Endometrial microvascular endothelial cells (primary cell): ENCODE results near the gene PPP1R13B. TPM values are rescaled to one million over a fixed set of nuclear protein-coding genes. Genes with fewer than 3 reads are reported as not detected.
"Not testable (repeated sequence)": the region's sequence is repeated elsewhere in the genome, so short reads cannot be mapped to it uniquely, and the experiment has no call there.

Experiments
- in situ Hi-C: cut with HindIII; loops from 2 replicates; pipeline ENCODE4 v1.10.0; 2017; ENCODE audit warnings: low sequenced_read_pairs, low pct_unique_long_range_greater_than_20kb; ENCODE audit errors: inconsistent ontology term
- total RNA-seq: library from RNA; depleted of rRNA; stranded (reverse); fragments of >200 nt; gene quantifications from one replicate; pipeline ENCODE4 v1.2.3, GENCODE V29; 2015; ENCODE audit errors: inconsistent ontology term

Gene PPP1R13B
- total RNA-seq, 1 donor from 2014 or later, result 13.1 TPM

DNA sequence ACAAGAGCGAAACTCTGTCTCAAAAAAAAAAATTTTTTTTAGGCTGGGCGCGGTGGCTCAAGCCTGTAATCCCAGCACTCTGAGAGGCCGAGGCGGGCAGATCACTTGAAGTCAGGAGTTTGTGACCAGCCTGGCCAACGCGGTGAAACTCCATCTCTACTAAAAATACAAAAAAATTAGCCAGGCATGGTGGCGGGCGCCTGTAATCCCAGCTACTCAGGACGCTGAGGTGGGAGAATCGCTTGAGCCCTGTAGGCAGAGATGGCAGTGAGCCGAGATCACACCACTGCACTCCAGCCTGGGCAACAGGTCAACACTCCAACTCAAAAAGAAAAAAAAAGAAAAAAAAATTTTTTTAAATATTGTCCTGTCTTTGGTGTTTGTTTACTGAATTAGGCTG, 6.1 kb downstream of the PPP1R13B start:
- in situ Hi-C loops, result not testable (repeated sequence)

DNA sequence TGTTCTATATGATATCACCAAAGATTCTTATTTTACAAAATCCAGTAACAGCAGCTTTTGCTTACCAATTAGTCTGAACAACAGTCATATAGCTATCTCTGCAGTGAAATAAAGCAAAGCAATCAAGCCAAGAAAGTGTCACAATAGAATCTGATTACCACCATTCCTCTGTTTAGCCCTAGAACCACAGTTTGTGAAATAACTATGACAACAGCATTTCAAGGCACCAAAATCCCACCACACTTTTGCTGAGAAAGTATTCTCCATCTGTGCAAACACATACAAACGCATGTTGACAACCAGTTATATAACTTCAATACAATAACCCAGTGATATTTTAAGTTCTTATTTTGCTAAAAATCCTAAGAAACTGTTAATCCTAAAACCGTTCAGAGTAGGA, 7.4 kb downstream of the PPP1R13B start:
- in situ Hi-C loops, result no loop called here

DNA sequence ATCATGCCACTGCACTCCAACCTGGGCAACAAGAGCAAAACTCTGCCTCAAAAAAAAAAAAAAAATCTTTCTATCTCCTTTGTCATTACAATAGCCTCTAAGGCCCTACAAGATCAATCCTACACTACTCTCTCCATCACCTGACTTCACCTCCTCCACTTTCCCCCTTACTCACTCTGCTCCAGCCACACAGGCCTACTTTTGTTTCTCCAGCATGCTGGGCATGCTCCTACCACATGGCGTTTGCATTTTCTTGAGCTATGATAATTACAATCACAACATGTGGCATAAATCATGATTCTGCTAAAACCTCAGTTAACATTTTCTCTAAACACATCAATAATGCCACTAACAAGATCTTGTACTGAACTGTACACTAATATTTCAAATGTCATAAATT, 7.8 kb downstream of the PPP1R13B start:
- in situ Hi-C loops, result no loop called here

DNA sequence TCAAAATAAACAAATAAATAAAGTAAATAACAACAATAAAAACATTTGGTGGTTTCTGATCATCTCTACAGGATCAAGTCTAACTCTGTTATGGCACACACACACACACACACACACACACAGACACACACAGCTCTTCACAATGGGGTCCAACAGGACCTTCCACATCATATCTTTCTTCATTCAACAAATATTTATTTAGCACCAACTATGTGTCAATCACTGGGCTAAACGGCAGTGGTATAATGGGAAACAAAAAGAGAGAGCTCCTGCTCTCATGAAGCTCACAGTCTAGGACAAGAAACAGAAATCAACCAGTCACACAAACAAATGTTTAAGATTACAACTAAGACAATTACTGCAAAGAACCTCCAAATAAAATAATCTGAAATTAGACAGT, 9.3 kb downstream of the PPP1R13B start:
- in situ Hi-C loops, result no loop called here

DNA sequence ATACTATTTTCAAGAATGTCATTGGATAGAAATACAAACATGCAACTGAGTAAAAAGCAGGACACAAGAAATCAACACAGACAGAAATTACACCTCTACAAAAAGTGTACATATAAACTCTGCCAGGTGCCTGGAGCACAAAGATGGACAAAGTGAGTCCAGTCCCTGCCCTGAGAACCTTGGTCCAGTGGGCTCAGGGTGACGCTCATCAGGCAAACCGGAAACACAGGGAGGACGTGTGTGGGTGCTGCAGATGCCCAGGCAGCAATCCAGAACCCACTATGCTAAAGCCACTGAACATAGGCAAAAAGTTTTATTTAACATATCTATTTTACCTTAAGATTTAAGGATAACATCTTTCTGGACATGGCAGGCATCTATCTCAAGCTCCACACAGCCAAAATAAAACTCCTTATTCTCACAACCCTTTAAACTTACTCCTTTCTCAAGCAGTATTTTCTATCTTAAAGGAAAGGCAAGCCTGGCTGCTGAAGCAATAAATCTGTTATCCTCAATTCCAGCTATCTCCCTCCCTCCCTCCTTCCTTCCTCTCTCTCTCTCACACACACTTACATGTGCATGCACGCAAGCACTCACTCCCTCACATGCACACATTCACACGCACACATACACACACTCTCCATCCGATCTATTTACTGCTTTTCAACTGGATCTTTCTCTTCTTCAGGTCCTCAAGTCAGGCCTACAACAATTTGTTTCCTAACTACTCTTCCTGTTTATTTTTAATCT, 10.2 kb downstream of the PPP1R13B start:
- in situ Hi-C loops, result no loop called here

DNA sequence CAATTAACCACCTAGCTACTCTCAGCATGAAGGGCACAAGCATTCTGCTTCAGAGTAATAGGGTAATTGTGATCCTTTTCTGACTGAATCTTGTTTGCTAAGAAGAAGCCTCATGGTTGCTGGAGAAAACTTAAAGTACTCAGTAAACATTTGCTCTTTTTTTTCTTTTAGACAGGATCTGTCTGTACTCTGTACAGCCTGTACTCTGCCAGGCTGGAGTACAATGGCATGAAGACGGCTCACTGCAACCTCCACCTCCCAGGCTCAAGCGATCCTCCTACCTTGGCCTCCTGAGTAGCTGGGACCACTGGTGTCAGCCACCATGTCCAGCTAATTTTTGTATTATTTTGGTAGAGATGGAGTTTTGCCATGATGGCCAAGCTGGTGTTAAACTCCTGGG, 12.4 kb downstream of the PPP1R13B start:
- in situ Hi-C loops, result no loop called here

DNA sequence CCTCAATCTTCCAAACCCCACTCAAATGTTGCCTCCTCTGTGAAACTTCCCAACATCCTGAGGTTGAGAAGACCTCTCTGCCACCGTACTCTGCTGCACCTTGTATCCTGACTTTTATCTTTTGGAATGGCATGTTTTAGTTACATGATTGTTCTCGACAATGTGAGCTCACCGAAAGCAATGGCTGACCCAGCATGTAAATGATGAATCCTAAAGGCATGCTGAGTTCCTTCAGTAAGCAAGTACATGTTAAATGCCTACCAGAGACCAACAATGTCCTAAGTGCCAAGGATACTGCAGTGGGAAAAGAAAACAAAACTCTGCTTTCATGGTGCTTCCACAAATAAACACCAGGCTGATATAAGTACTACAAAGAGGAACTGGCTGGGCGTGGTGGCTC, 13.7 kb downstream of the PPP1R13B start:
- in situ Hi-C loops, result no loop called here

DNA sequence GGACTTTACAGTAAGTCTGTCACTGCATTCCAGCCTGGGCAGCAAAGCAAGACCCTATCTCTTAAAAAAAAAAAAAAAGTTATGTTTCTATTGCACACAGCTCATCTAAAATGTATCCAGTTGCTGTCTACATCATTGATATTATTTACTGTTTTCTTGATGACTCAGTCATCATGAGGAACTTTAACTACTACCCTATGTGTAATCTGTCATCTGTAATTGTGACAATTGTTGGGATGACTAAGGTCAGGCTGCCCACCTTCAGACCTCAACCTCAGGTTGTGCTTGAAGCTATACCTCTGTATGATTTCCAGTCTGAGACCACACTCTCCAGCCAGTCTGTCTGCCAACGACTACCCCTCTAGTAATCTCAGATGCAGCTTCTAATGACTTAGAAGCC, 15.3 kb downstream of the PPP1R13B start:
- in situ Hi-C loops, result no loop called here

DNA sequence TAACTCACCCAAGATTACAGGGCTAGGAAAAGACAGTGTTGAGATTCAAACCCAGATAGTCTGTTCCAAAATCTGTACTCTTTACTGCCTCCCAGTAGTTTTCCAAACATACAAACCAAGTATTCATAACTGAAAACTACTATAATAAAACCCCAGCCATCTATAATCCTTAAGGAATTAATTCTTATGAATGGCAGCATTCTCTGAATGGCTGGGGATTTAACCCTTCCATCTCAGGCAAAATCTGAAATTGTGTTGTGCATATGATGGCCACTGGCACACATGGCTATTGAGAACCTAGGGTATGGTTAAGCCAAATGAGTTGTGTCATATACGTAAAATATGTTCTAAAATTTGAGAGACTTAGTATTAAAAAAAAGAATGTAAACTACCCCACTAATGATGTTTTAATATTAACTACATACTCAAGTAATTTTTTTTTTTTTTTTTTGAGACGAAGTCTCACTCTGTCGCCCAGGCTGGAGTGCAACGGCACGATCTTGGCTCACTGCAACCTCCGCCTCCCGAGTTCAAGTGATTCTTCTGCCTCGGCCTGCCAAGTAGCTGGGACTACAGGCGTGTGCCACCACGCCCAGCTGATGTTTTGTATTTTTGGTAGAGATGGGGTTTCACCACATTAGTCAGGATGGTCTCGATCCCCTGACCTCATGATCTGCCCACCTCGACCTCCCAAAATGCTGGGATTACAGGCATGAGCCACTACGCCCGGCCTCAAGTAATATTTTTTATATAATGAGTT, 16.7 kb downstream of the PPP1R13B start:
- in situ Hi-C loops, result no loop called here

DNA sequence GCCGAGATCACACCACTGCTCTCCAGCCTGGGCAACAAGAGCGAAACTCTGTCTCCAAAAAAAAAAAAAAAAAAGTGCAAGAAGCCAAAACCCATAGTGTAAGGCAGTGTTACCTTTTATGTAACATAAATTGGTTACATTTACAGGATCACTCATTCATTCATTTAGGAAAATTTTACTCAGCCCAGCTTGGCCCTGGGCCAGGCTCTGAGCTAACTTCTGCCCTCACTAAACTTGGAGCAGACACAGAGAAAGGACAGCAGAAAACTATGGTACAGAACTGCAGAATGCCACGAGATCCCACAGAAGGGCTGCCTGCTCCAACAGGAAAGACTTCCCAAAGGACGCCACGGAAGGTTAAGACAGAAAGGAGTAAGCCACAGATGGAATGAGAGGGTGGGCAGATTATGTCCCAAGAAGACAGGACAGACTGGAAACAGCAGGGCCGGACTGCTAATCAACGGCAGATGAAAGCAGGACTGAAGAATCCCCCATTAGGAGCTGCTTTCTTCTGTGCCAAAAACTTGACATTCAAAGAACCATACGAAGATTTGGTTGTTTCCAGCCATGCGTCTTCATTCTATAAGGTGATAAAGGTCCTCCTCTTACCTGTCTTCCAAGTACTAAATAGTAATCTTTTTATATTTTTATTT, 18.9 kb downstream of the PPP1R13B start:
- in situ Hi-C loops, result no loop called here

DNA sequence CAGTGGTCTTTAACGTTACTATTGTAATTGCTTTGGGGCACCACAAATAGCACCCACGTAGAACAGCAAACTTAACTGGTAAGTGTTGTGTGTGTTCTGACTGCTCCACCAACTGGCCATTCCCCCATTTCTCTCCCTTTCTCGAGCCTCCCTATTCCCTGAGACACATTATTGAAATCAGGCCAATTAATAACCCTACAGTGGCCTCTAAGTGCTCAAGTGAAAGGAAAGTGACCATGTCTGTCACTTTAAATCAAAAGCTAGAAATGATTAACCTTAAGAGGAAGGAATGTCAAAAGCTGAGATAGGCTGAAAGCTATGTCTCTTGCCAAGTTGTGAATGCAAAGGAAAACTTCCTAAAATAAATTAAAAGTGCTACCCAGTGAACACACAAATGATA, 22.3 kb downstream of the PPP1R13B start:
- in situ Hi-C loops, result no loop called here

DNA sequence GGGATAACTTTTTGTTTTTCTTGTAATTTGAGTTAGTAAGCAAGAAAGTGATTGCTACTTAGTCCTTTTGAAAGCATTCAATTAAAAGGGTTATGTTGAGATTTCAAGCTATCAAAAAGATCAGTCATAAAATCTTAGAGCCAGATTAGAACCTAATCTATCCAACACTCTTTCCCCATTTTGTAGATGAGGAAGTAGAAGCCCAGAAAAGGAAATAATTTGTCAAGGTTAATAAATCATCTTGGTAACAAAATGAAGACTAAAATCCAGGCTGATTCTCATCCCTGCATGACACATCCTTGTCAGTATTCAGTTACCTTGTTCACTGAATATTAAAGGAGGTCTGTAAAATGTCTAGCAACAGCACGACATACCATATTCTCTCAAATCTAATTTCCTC, 26.5 kb downstream of the PPP1R13B start:
- in situ Hi-C loops, result no loop called here

DNA sequence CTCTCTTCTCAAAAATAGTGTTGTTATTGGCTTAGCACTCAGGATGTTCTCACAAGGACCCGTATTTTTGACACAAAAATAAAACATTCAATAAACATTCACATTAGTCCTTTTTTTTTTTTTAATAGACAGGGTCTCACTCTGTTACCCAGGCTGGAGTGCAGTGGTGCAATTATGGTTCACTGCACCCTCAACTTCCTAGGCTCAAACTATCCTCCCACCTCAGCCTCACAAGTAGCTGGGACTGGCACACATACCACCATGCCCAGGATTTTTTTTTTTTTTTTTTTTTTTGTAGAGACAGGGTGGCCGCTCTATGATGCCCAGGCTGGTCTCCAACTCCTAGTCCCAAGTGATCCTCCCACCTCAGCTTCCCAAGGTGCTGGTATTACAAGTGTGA, 27.0 kb downstream of the PPP1R13B start:
- in situ Hi-C loops, result no loop called here

DNA sequence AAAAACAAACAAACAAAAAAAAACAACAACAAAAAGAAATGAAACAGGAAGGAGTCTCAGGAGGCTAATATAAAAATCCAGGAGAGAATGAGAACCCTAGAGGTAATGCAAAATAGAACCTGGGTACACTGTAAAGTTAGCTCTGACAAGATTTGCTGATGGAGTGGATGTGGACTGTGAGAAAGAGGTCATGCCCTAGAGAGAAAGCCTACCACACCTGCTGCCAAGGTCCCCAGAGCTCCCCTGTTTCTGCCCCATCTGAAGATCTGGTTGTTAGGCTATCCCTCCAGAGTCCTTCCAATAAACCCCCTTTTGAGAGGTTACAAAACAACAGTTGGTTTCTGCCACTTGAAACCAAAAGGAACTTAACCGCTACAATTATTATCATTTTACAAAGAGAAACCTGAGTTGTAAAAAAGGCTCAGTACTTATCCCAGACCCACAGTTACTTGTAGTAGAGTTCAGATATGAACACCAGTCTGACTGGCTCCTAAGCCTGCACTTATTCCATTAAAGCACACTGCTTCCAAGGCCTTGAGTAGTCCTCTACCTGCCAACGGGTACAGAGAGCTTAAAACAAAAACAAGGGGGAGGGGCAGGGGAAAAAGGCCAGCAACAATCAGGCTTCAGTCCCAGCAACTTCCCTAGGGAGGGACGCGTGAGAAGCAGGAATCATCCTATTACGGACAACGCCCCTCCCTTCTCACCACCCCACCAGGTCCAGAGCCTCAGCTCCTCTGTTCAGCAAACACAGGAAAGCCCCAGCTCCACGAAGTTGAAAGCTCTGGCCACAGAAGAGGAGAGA, 27.7 kb downstream of the PPP1R13B start:
- in situ Hi-C loops, result no loop called here

DNA sequence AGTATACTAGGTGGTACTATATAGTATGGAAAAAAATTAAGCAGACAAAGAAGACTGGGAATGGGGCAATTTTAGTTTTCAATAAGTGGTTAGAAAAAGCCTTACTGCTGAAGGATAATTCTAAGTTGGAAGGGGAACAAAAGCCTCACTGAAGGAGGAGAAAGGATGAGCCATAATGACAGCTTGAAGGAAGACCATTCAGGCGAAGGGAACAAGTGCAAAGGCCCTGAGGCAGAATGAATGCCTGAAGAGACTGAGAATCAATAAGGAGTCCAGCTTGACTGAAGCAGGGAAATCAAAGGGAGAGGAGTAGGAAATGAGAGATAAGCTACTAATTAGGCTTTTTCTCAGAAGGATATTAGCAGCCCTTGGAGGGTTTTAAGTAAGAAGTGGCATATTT, 28.5 kb downstream of the PPP1R13B start:
- in situ Hi-C loops, result no loop called here

DNA sequence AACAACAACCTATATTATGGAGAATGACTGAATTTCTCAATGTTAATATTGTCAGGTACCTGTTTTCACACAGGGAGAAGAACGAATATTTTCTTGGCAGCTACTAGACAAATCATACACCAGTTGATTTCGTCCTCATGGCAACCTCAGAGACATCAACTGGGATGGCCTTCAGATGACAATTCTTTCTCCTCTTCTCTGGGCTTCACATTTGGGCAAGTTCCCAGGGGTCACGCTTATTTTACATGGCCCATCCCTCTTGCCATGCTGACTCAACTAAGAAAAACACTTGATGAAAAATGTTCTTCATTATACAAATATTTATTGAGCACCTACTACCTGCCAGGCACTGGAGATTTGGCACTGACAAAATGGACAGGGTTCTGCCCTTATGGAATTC, 29.0 kb downstream of the PPP1R13B start:
- in situ Hi-C loops, result no loop called here

DNA sequence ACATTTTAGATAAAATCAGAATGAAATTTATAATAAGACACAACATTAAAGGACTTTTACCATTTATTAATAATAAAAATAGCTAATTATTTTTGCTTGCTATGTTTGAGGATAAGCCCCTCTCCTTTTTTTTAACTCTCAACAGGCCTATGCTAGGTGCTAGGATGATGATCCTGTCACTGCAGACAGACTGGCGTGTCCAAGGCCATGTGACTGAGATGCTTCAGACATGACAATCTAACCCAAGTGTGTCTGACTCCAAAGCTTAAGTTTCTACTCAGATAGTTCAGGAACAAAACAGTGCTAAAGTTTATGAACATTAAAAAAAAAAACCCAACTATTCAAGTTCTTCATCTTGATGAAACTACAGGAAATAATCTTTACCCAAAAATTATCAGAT, 29.8 kb downstream of the PPP1R13B start:
- in situ Hi-C loops, result no loop called here

DNA sequence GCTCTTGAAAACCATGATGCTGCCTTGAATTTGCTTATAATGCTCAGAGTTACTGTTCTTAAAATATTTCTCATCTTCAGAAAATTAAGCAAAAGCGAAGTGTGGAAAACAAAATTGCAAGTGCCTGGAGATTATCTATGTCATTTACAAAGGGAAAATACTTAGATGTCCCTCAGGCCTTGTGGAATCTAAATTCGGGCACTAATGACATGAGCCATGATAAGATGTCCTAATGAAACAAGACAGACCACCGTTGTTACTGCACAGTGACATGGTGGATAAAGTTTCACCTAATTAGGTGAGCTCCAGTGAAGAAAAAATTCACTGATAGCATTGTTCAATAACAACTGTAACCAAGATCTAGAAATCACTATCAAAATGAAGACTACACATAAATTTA, 30.4 kb downstream of the PPP1R13B start:
- in situ Hi-C loops, result no loop called here

DNA sequence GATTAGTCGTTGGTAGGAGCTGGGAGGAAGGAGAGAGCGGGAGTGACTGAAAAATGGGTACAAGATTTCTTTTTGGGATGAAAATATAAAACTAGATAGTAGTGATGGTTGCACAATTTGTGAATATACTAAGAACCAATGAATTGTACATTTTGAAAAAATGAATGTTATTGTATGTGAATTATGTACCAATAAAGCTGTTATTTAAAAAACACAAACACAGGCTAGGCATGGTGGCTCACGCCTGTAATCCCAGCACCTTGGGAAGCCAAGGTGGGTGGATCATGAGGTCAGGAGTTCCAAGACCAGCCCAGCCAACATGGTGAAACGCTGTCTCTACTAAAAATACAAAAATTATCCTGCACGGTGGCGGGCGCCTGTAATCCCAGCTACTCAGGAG, 32.1 kb downstream of the PPP1R13B start:
- in situ Hi-C loops, result no loop called here
